Prostate gland (tissue), 2 donors: Measurements from ENCODE around the gene RAI1. TPM values are rescaled to one million over a fixed set of nuclear protein-coding genes. Genes with fewer than 3 reads are reported as not detected.
"Not testable (repeated sequence)": the region's sequence is repeated elsewhere in the genome, so short reads cannot be mapped to it uniquely, and the experiment has no call there.

Experiments used
- DNase-seq: peaks from one replicate; pipeline ENCODE4 v3.0.0-alpha.2; 2019; ENCODE audit warnings: low spot score
- H3K27ac ChIP-seq, 2 donors: fragments of 200-600 bp; sonication (generic); 2 replicates each; pipeline ENCODE4 v1.5.1; 2017 to 2019
- H3K27me3 ChIP-seq: fragments of 200-600 bp; sonication (generic); replicated peaks from 2 replicates; pipeline ENCODE4 v1.5.1; 2019; ENCODE audit not compliant: insufficient read depth
- H3K36me3 ChIP-seq, 2 donors: fragments of 200-600 bp; sonication (generic); 1 replicate in 1 of 2; 2 replicates in 1 of 2; pipeline versions ENCODE4 v1.5.1 to v1.8.1; 2017 to 2019
- H3K4me1 ChIP-seq: fragments of 200-600 bp; sonication (generic); replicated peaks from 2 replicates; pipeline ENCODE4 v1.5.1; 2019
- H3K4me3 ChIP-seq, 2 donors: fragments of 200-600 bp; sonication (generic); 2 replicates each; pipeline ENCODE4 v1.5.1; 2017 to 2019
- H3K9me3 ChIP-seq: fragments of 200-600 bp; sonication (generic); 2 replicates; pipeline ENCODE4 v1.5.1; 2017
- CTCF ChIP-seq, 4 experiments: fragments of 200-600 bp in 2 of 4; fragments of 450-650 bp in 2 of 4; sonication (generic) in 2 of 4; IDR thresholded peaks; 1 replicate in 3 of 4; 2 replicates in 1 of 4; pipeline ENCODE4 v1.5.1; 2016 to 2019; ENCODE audit warnings: antibody characterized with exemption in 4 of 4, mild to moderate bottlenecking in 2 of 4, moderate library complexity in 2 of 4
- POLR2A ChIP-seq: fragments of 450-650 bp; IDR thresholded peaks from one replicate; pipeline ENCODE4 v1.6.1; 2016; ENCODE audit warnings: antibody characterized with exemption, mild to moderate bottlenecking
- POLR2AphosphoS5 ChIP-seq: sonication (generic); formaldehyde crosslinking; IDR thresholded peaks from one replicate; pipeline ENCODE4 v1.6.1; 2017; ENCODE audit warnings: antibody characterized with exemption
- WGBS: methylation state at CpG from one replicate; pipeline ENCODE4 v1.1.5; 2018; 5-methylcytosine and 5-hydroxymethylcytosine counted together
- intact Hi-C: fragments of 100-400 bp; cut with DNase I; formaldehyde crosslinking; loops from one replicate; pipeline ENCODE4 v1.14.2; 2022
- total RNA-seq, 2 donors: library from RNA; depleted of rRNA; stranded (reverse); fragments of >200 nt; gene quantifications; one replicate each; pipeline ENCODE4 v1.1.0, GENCODE V29; 2016

Gene RAI1, protein sequence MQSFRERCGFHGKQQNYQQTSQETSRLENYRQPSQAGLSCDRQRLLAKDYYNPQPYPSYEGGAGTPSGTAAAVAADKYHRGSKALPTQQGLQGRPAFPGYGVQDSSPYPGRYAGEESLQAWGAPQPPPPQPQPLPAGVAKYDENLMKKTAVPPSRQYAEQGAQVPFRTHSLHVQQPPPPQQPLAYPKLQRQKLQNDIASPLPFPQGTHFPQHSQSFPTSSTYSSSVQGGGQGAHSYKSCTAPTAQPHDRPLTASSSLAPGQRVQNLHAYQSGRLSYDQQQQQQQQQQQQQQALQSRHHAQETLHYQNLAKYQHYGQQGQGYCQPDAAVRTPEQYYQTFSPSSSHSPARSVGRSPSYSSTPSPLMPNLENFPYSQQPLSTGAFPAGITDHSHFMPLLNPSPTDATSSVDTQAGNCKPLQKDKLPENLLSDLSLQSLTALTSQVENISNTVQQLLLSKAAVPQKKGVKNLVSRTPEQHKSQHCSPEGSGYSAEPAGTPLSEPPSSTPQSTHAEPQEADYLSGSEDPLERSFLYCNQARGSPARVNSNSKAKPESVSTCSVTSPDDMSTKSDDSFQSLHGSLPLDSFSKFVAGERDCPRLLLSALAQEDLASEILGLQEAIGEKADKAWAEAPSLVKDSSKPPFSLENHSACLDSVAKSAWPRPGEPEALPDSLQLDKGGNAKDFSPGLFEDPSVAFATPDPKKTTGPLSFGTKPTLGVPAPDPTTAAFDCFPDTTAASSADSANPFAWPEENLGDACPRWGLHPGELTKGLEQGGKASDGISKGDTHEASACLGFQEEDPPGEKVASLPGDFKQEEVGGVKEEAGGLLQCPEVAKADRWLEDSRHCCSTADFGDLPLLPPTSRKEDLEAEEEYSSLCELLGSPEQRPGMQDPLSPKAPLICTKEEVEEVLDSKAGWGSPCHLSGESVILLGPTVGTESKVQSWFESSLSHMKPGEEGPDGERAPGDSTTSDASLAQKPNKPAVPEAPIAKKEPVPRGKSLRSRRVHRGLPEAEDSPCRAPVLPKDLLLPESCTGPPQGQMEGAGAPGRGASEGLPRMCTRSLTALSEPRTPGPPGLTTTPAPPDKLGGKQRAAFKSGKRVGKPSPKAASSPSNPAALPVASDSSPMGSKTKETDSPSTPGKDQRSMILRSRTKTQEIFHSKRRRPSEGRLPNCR (N-terminal part only)
- total RNA-seq = 10 to 100 TPM; 69.2 to 71.0 TPM

GRCh38 chr17:17681187-17681743 is at the start of gene RAI1:
RAI1 (plus strand) TSS chr17:17681458; CDS start chr17:17792949, 111,491 bp downstream.
- TF ChIP-seq CTCF (IDR thresholded peaks at IDR 0.05) (peak; percentile 72 to 99 (median 92)), POLR2AphosphoS5 (peak; percentile 28), POLR2A (peak; percentile 46)
- no peaks in the 10 kb centered on the region for H3K9me3 ChIP-seq
- WGBS = under 1% methylated on average over 48 of the region's 84 CpGs
- peak; percentile 78 for DNase-seq
- peak within 1 kb of the TSS; percentile 77 to 82 for H3K4me3 ChIP-seq
- no peaks in the 10 kb centered on the region for H3K27me3 ChIP-seq
- H3K36me3 ChIP-seq = no peaks in the 10 kb centered on the region
- intact Hi-C loops = loop anchor here (1.0 to 5.0 kb wide), 3 partner anchors 179 to 356 kb away; partner anchors contain the start of genes ATPAF2 and GID4
- peak within 1 kb of the TSS; percentile 94 to 99 for H3K27ac ChIP-seq
- peaks cover 30% of the 10 kb centered on the region for H3K4me1 ChIP-seq

DNA sequence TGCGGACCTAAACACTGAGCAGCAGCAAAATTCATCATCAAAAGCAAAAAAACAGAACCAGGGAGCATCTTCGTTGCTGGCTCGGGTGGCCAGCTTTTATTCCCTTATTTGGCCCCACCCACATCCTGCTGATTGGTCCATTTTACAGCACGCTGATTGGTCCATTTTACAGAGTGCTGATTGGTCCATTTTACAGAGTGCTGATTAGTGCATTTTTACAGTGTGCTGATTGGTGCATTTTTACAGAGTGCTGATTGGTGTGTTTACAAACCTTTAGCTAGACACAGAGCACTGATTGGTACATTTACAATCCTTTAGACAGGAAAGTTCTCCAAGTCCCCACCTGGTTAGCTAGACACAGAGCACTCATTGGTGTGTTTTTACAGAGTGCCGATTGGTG is 48.6 kb upstream of the RAI1 start:
- 80% methylated on average over 5 of the region's 5 CpGs for WGBS

GRCh38 chr17:17633310-17633709 is 47.9 kb upstream of the RAI1 start:
- no peaks in the 10 kb centered on the region for H3K36me3 ChIP-seq
- no peaks in the 10 kb centered on the region for H3K4me1 ChIP-seq
- H3K27ac ChIP-seq = no peak overlapping the region
- H3K4me3 ChIP-seq = no peak overlapping the region
- no peak for DNase-seq
- WGBS = 65% methylated on average over 6 of the region's 6 CpGs
- intact Hi-C loops = no loop called here
- no peaks in the 10 kb centered on the region for H3K27me3 ChIP-seq
- no peaks in the 10 kb centered on the region for H3K9me3 ChIP-seq
- TF ChIP-seq CTCF (IDR thresholded peaks at IDR 0.05) = no peak
- no peak for TF ChIP-seq POLR2AphosphoS5
- TF ChIP-seq POLR2A = no peak

More for the DNA sequence above, 48.6 kb upstream of the RAI1 start:
- DNase-seq, H3K27ac ChIP-seq, H3K4me1 ChIP-seq, intact Hi-C loops, H3K9me3 ChIP-seq, H3K4me3 ChIP-seq, H3K27me3 ChIP-seq, H3K36me3 ChIP-seq: not testable (repeated sequence)

GRCh38 chr17:17635126-17635525 is 46.1 kb upstream of the RAI1 start:
- Histone ChIP-seq H3K27ac (no peak overlapping the region), H3K9me3 (no peaks in the 10 kb centered on the region), H3K4me1 (no peaks in the 10 kb centered on the region), H3K27me3 (no peaks in the 10 kb centered on the region), H3K4me3 (no peak overlapping the region), H3K36me3 (no peaks in the 10 kb centered on the region)
- TF ChIP-seq CTCF (IDR thresholded peaks at IDR 0.05) = no peak
- TF ChIP-seq POLR2A = no peak
- no peak for TF ChIP-seq POLR2AphosphoS5
- no peak for DNase-seq
- WGBS = 88% methylated on average over 5 of the region's 5 CpGs
- intact Hi-C loops = no loop called here

GRCh38 chr17:17635537-17636271 is 45.6 kb upstream of the RAI1 start:
- H3K27ac ChIP-seq, H3K9me3 ChIP-seq, H3K36me3 ChIP-seq, intact Hi-C loops, H3K27me3 ChIP-seq, DNase-seq, H3K4me1 ChIP-seq, H3K4me3 ChIP-seq: not testable (repeated sequence)
- WGBS = 82% methylated on average over 15 of the region's 15 CpGs
